K562 (cell line): ENCODE measurements around the gene DNASE1L1. TPM values are rescaled to one million over a fixed set of nuclear protein-coding genes. Genes with fewer than 3 reads are reported as not detected.

Source experiments
- BRCA1 ChIP-seq, 2 experiments: fragments of 450-650 bp in 1 of 2; sonication (generic) in 1 of 2; formaldehyde crosslinking in 1 of 2; IDR thresholded peaks; 2 replicates each; pipeline versions ENCODE4 v1.5.0 to v1.6.1; 2017 to 2020; ENCODE audit warnings: mild to moderate bottlenecking in 1 of 2, missing genetic modification reagents in 1 of 2
- CAMTA2 ChIP-seq: fragments of 250-450 bp; sonication (Bioruptor Pico); conservative IDR thresholded peaks from 2 replicates; pipeline ENCODE4 v1.5.1; 2022
- ETV1 ChIP-seq: fragments of 450-650 bp; conservative IDR thresholded peaks from 2 replicates; pipeline ENCODE4 v1.6.1; 2016; ENCODE audit warnings: missing genetic modification characterization, control low read depth, low read depth, missing compliant biosample characterization
- KHSRP ChIP-seq: fragments of 450-650 bp; IDR thresholded peaks from 2 replicates; pipeline ENCODE4 v1.6.1; 2017
- MXI1 ChIP-seq: IDR thresholded peaks from 2 replicates; pipeline ENCODE4 v1.6.1; 2011; ENCODE audit warnings: low read depth, mild to moderate bottlenecking, improper control_type of control experiment, low read length
- POLR2H ChIP-seq: IDR thresholded peaks from 2 replicates; pipeline ENCODE4 v1.6.1; 2016; ENCODE audit warnings: missing genetic modification characterization, low read depth, mild to moderate bottlenecking, control low read depth, missing compliant biosample characterization, moderate library complexity
- RBBP5 ChIP-seq: fragments of 200-600 bp; sonication (generic); IDR thresholded peaks from 2 replicates; pipeline ENCODE4 v1.6.1; 2012; ENCODE audit warnings: borderline replicate concordance, mild to moderate bottlenecking, low read length, control low read depth, inconsistent platforms; ENCODE audit not compliant: insufficient read depth, poor library complexity, severe bottlenecking
- RBM14 ChIP-seq: fragments of 200-400 bp; formaldehyde crosslinking; IDR thresholded peaks from 2 replicates; pipeline ENCODE4 v1.6.1; 2018; ENCODE audit warnings: low read depth, mild to moderate bottlenecking, low read length, moderate library complexity, borderline replicate concordance; ENCODE audit not compliant: insufficient read depth
- RCOR1 ChIP-seq, 2 experiments: IDR thresholded peaks; 2 replicates each; pipeline ENCODE4 v1.6.1; 2012; ENCODE audit warnings: low read depth in 2 of 2, low read length in 2 of 2, borderline replicate concordance in 1 of 2, improper control_type of control experiment in 1 of 2
- SRSF3 ChIP-seq: fragments of 200-400 bp; formaldehyde crosslinking; IDR thresholded peaks from 2 replicates; pipeline ENCODE4 v1.6.1; 2016; ENCODE audit warnings: mild to moderate bottlenecking, low read length, moderate library complexity; ENCODE audit not compliant: insufficient read depth
- TAF9B ChIP-seq: fragments of 450-650 bp; IDR thresholded peaks from 2 replicates; pipeline ENCODE4 v1.6.1; 2018; ENCODE audit warnings: mild to moderate bottlenecking; ENCODE audit not compliant: partially characterized antibody
- ZNF584 ChIP-seq: fragments of 200-800 bp; sonication (Bioruptor generic); IDR thresholded peaks from 2 replicates; pipeline ENCODE4 v1.6.1; 2016; ENCODE audit warnings: low read depth, mild to moderate bottlenecking, missing genetic modification characterization, missing compliant biosample characterization
- polyA plus RNA-seq, 8 experiments: library from polyadenylated mRNA; depleted of rRNA in 4 of 8; stranded (reverse) in 5 of 8; unstranded in 3 of 8; fragments of >200 nt; fragmentation: Nextera tagmentation in 2 of 8; fragmentation: Illumina TruSeq in 1 of 8; extraction: Ambion mirVana in 2 of 8; extraction: Trizol in 1 of 8; gene quantifications; 2 replicates each; pipeline versions ENCODE4 v1.2.1 to v1.2.3, GENCODE V29; 2011 to 2014; ENCODE audit warnings: inconsistent platforms in 1 of 8, missing spikeins in 1 of 8
- total RNA-seq, 7 experiments: library from RNA; depleted of rRNA in 6 of 7; stranded (reverse); fragments of >200 nt in 6 of 7; fragmentation: Illumina TruSeq in 2 of 7; extraction: Trizol in 2 of 7; gene quantifications; 2 replicates each; pipeline versions ENCODE4 v1.2.1 to v1.2.3, GENCODE V29; 2011 to 2021; ENCODE audit warnings: low replicate concordance in 1 of 7
- TF ChIP-seq, protein P1 (sequence below): sonication (generic); formaldehyde crosslinking; IDR thresholded peaks from 2 replicates; pipeline ENCODE4 v1.8.0; 2022; ENCODE audit warnings: mild to moderate bottlenecking, missing genetic modification reagents
- TF ChIP-seq, protein P2 (sequence below), 2 experiments: fragments of 450-650 bp; formaldehyde crosslinking in 1 of 2; IDR thresholded peaks; 2 replicates each; pipeline versions ENCODE4 v1.4.0 to v1.6.1; 2014 to 2020; ENCODE audit warnings: mild to moderate bottlenecking in 2 of 2, borderline replicate concordance in 1 of 2, low read depth in 1 of 2
- TF ChIP-seq, protein P3 (sequence below): IDR thresholded peaks from 3 replicates; pipeline ENCODE4 v1.6.1; 2011; ENCODE audit warnings: borderline replicate concordance, mild to moderate bottlenecking; ENCODE audit not compliant: insufficient read length, insufficient read depth

Gene DNASE1L1
- total and polyA plus RNA-seq, 9 of the 15 experiments (the other 6 are each of a cell fraction or from before 2014, with no cell fraction given): 0.73 to 12.6 (median 7.9) TPM

DNA sequence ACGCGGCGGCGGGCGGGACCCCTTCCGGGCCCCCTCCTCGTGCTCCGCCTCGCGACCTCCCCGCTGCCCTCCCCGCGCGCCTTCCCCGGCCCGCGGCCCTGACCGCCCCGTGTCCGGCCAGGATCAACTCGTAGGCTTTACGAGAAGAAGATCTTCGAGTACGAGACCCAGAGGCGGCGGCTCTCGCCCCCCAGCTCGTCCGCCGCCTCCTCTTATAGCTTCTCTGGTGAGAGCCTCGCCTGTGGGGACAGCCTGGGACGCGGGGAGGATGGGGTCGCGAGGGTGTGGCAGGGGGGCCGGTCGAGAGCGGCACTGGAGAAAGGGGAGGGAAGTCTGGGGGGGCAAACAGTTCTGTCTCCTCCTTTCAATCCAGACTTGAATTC lies 29.5 kb downstream of the DNASE1L1 start (continued):
- TF ChIP-seq POLR2H (no peak), SRSF3 (0 out of 2 replicates have a peak, but pooled peaks have one; percentile 85), RBM14 (0 out of 2 replicates have a peak, but pooled peaks have one; percentile 63), TAF9B (no peak), ETV1 (tag) (no peak), ZNF584 (no peak), MXI1 (no peak), RCOR1 (IDR thresholded peaks at IDR 0.05; ENCODE audit: borderline replicate concordance in 1 of 2, low read depth in 2 of 2, low read length in 2 of 2) (no peak), KHSRP (no peak), CAMTA2 (CRISPR knock-in tag) (no peak), BRCA1 (IDR thresholded peaks at IDR 0.05) (no peak), BRCA1 (CRISPR knock-in tag; IDR thresholded peaks at IDR 0.05) (no peak), RBBP5 (no peak)
- TF ChIP-seq, protein P1, sequence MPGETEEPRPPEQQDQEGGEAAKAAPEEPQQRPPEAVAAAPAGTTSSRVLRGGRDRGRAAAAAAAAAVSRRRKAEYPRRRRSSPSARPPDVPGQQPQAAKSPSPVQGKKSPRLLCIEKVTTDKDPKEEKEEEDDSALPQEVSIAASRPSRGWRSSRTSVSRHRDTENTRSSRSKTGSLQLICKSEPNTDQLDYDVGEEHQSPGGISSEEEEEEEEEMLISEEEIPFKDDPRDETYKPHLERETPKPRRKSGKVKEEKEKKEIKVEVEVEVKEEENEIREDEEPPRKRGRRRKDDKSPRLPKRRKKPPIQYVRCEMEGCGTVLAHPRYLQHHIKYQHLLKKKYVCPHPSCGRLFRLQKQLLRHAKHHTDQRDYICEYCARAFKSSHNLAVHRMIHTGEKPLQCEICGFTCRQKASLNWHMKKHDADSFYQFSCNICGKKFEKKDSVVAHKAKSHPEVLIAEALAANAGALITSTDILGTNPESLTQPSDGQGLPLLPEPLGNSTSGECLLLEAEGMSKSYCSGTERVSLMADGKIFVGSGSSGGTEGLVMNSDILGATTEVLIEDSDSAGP: no peak
- TF ChIP-seq, protein P2, sequence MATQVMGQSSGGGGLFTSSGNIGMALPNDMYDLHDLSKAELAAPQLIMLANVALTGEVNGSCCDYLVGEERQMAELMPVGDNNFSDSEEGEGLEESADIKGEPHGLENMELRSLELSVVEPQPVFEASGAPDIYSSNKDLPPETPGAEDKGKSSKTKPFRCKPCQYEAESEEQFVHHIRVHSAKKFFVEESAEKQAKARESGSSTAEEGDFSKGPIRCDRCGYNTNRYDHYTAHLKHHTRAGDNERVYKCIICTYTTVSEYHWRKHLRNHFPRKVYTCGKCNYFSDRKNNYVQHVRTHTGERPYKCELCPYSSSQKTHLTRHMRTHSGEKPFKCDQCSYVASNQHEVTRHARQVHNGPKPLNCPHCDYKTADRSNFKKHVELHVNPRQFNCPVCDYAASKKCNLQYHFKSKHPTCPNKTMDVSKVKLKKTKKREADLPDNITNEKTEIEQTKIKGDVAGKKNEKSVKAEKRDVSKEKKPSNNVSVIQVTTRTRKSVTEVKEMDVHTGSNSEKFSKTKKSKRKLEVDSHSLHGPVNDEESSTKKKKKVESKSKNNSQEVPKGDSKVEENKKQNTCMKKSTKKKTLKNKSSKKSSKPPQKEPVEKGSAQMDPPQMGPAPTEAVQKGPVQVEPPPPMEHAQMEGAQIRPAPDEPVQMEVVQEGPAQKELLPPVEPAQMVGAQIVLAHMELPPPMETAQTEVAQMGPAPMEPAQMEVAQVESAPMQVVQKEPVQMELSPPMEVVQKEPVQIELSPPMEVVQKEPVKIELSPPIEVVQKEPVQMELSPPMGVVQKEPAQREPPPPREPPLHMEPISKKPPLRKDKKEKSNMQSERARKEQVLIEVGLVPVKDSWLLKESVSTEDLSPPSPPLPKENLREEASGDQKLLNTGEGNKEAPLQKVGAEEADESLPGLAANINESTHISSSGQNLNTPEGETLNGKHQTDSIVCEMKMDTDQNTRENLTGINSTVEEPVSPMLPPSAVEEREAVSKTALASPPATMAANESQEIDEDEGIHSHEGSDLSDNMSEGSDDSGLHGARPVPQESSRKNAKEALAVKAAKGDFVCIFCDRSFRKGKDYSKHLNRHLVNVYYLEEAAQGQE (IDR thresholded peaks at IDR 0.05; ENCODE audit: borderline replicate concordance): no peak
- TF ChIP-seq, protein P2 (CRISPR knock-in tag; IDR thresholded peaks at IDR 0.05; ENCODE audit: low read depth): 0 out of 2 replicates have a peak, but pooled peaks have one; percentile 48
- TF ChIP-seq, protein P3, sequence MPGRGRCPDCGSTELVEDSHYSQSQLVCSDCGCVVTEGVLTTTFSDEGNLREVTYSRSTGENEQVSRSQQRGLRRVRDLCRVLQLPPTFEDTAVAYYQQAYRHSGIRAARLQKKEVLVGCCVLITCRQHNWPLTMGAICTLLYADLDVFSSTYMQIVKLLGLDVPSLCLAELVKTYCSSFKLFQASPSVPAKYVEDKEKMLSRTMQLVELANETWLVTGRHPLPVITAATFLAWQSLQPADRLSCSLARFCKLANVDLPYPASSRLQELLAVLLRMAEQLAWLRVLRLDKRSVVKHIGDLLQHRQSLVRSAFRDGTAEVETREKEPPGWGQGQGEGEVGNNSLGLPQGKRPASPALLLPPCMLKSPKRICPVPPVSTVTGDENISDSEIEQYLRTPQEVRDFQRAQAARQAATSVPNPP: no peak
